GM12801 (cell line): Measurements from ENCODE around the gene HMGN3.

ENCODE experiments used
- TF ChIP-seq, protein P1 (sequence below): IDR thresholded peaks from one replicate; pipeline ENCODE4 v1.5.1; 2011; ENCODE audit warnings: control low read depth; ENCODE audit not compliant: insufficient read length; ENCODE audit errors: extremely low read depth

HMGN3 gene

DNA sequence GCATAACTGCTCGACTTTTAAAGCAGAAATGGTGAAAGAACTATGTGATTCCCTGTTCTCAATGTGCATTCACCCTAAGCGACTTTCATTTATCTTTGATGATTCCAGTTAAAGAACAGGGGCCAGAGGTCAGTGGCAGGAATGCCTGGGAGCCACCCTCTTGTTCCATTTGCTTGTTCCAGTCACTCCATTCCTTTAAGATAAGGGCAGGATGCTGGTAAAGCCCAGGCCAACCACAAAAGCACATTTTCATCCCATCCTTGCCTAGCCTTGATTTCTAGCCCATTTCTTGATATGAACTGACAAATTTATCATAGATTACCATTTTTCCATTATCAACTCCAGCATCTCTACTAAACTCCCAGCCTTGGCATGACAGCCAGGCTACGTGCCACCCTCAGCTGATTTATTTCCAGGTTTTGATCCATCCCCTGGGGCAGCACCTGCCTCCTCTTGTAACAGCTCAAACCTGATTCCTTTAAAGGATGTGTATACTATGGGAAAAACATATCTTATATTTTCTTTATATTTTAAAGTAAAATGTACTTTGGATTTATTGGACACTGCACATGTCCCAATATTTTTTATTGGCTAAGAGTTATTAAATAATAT lies 19.2 kb downstream of the HMGN3 start:
- TF ChIP-seq, protein P1, sequence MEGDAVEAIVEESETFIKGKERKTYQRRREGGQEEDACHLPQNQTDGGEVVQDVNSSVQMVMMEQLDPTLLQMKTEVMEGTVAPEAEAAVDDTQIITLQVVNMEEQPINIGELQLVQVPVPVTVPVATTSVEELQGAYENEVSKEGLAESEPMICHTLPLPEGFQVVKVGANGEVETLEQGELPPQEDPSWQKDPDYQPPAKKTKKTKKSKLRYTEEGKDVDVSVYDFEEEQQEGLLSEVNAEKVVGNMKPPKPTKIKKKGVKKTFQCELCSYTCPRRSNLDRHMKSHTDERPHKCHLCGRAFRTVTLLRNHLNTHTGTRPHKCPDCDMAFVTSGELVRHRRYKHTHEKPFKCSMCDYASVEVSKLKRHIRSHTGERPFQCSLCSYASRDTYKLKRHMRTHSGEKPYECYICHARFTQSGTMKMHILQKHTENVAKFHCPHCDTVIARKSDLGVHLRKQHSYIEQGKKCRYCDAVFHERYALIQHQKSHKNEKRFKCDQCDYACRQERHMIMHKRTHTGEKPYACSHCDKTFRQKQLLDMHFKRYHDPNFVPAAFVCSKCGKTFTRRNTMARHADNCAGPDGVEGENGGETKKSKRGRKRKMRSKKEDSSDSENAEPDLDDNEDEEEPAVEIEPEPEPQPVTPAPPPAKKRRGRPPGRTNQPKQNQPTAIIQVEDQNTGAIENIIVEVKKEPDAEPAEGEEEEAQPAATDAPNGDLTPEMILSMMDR = no peak

DNA sequence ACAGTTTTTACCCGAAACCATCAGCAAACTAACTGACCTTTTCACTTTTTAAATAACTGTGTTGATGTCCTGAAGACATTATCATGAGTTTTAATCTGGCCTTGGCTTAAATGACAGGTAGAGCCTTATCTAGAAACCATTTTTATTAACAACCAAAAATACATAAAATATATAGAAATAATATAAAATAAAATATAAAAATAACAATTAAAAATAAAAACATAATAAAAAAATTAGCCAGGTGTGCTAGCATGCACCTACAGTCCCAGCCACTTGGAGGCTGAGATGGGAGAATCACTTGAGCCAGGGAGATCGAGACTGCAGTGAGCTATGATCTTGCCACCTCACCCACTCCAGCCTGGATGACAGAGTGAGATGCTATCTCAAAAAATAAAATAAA lies 21.6 kb downstream of the HMGN3 start:
- TF ChIP-seq, protein P1 = no peak

DNA sequence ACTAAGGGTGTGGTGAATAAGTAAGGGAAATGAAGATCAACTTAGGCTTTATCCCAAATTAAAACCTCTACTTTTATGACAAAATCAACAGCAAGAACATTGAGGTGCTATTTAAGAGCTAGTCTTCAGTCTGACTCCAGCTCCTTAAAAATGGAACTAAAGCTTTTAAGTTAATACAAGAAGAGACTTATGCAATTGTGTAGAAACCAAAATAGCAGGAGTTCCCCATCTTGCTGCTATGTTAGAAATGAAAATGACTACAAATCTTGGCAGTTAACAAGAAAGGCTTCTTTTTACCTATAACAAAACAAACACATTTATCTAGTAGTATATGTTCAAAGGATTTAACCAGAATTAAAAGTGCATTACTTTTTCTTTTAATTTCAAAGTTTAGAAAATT lies 25.7 kb downstream of the HMGN3 start:
- TF ChIP-seq, protein P1 = no peak

DNA sequence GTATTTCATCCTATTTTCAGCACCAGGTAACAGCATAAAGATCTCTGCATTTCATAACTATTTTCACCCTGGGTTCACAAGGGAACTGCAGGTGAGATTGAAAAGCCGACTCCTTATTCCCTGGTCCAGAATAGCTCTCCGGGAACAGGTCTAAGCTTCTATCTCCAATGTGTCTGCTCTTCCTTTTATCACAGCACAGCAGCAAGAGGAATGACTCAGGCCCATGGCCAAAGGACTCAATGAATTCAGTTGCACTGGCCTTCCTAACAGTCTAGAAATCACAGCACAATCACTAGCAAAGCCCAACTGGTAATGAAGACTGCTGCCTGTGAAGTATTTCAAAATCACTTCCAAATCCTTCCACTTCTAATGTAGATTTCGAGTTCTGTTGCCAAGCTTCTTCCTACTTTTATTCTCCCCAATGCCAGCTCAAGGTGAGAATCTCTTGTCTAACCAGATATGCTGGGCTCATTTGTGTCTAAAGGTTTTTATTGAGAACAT lies 30.7 kb downstream of the HMGN3 start:
- TF ChIP-seq, protein P1 = no peak

DNA sequence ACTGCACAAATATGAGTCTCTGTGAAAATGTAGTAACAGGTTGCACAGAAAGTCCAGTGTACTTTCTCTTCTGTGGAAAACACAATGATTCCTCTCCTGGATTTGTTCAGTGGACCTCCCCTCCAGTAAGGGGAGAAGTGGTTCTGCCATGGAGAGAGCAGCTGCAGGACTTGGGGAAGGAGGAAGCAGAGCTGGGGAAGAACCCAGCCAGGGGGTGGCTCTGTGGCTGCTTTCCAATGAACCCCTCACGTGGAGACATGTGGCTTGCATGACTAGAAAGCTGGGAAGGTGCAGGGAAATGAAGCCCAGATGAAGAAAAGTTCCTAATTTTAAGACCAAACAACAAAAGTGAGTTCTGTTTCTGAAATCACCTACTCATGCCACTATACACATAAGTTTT lies 31.9 kb downstream of the HMGN3 start:
- TF ChIP-seq, protein P1 = no peak

GRCh38 chr6:79201983-79202382 lies 32.5 kb downstream of the HMGN3 start:
- TF ChIP-seq, protein P1 = no peak

DNA sequence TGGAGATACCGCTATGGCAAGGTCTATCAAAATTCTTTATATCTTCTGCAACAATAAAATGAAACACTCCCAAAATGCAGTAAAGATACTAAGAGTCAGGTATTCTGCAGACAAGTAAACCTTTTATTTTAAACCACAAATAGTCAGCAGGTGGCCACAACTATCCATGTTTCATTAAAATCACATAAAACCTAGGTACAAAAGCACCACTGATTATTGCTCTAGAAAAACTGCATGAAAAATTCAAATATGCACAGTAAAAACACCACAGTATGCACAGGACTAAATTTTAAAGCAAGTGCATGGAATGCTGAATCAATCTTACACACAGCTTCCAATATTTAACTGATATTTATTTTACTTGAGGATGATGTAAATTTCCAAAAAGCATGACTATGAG lies 33.3 kb downstream of the HMGN3 start:
- TF ChIP-seq, protein P1 = no peak
